ENCODE results near the gene ANO4.

Gene ANO4

GRCh38 chr12:101115326-101115725 is 320.8 kb downstream of the ANO4 start:
- H3K4me2 ChIP-seq (ENCODE audit: low read depth, low read length, poor library complexity, severe bottlenecking), result no peak overlapping the region
- no peaks in the 10 kb centered on the region for H3K36me3 ChIP-seq (ENCODE audit: low read length)
- no peaks in the 10 kb centered on the region for H3K27me3 ChIP-seq (ENCODE audit: low read length)
- no peak overlapping the region for H2AFZ ChIP-seq (ENCODE audit: low read depth, low read length, severe bottlenecking)
- no peaks in the 10 kb centered on the region for H3K9me3 ChIP-seq (ENCODE audit: insufficient read depth, low read length)
- no peak for TF ChIP-seq CTCF (IDR thresholded peaks at IDR 0.05; ENCODE audit: insufficient read depth, low read length, poor library complexity, severe bottlenecking)
- TF ChIP-seq EZH2phosphoT487 (conservative IDR thresholded peaks at IDR 0.05; ENCODE audit: low read length), result no peak
- no peak overlapping the region for H3K4me3 ChIP-seq (ENCODE audit: insufficient read depth, low read length, poor library complexity, severe bottlenecking)
- no peaks in the 10 kb centered on the region for H3K79me2 ChIP-seq (ENCODE audit: insufficient read depth, low read length)
- H3K9me2 ChIP-seq (replicated peaks; ENCODE audit: insufficient read depth, low read length), result no peaks in the 10 kb centered on the region
- H4K20me1 ChIP-seq (ENCODE audit: low read depth, low read length), result no peaks in the 10 kb centered on the region
- H3K9ac ChIP-seq (ENCODE audit: low read length), result no peak overlapping the region
- H3K27ac ChIP-seq (ENCODE audit: low read depth, low read length), result no peak overlapping the region
- H3F3A ChIP-seq (ENCODE audit: insufficient read depth), result no peaks in the 10 kb centered on the region

- H3K36me3 ChIP-seq (ENCODE audit: low read length), result no peaks in the 10 kb centered on the region
- no peaks in the 10 kb centered on the region for H4K20me1 ChIP-seq (ENCODE audit: low read depth, low read length)
- H3K9ac ChIP-seq (ENCODE audit: low read length), result no peak overlapping the region
- H3K9me2 ChIP-seq (replicated peaks; ENCODE audit: insufficient read depth, low read length), result no peaks in the 10 kb centered on the region
- H3K27me3 ChIP-seq (ENCODE audit: low read length), result no peaks in the 10 kb centered on the region
- no peak overlapping the region for H3K27ac ChIP-seq (ENCODE audit: low read depth, low read length)
- no peak overlapping the region for H3K4me3 ChIP-seq (ENCODE audit: insufficient read depth, low read length, poor library complexity, severe bottlenecking)
- no peaks in the 10 kb centered on the region for H3K79me2 ChIP-seq (ENCODE audit: insufficient read depth, low read length)
- no peak for TF ChIP-seq CTCF (IDR thresholded peaks at IDR 0.05; ENCODE audit: insufficient read depth, low read length, poor library complexity, severe bottlenecking)
- TF ChIP-seq EZH2phosphoT487 (conservative IDR thresholded peaks at IDR 0.05; ENCODE audit: low read length), result no peak
- no peaks in the 10 kb centered on the region for H3K9me3 ChIP-seq (ENCODE audit: insufficient read depth, low read length)
- no peak overlapping the region for H3K4me2 ChIP-seq (ENCODE audit: low read depth, low read length, poor library complexity, severe bottlenecking)
- H2AFZ ChIP-seq (ENCODE audit: low read depth, low read length, severe bottlenecking), result no peak overlapping the region
- H3F3A ChIP-seq (ENCODE audit: insufficient read depth), result no peaks in the 10 kb centered on the region
Measured at GRCh38 chr12:101116911-101117310, 322.3 kb downstream of the ANO4 start.

- no peaks in the 10 kb centered on the region for H3K9me3 ChIP-seq (ENCODE audit: insufficient read depth, low read length)
- TF ChIP-seq CTCF (IDR thresholded peaks at IDR 0.05; ENCODE audit: insufficient read depth, low read length, poor library complexity, severe bottlenecking) (no peak), EZH2phosphoT487 (conservative IDR thresholded peaks at IDR 0.05; ENCODE audit: low read length) (no peak)
- no peak overlapping the region for H2AFZ ChIP-seq (ENCODE audit: low read depth, low read length, severe bottlenecking)
- H3K9me2 ChIP-seq (replicated peaks; ENCODE audit: insufficient read depth, low read length), result no peaks in the 10 kb centered on the region
- no peak overlapping the region for H3K4me2 ChIP-seq (ENCODE audit: low read depth, low read length, poor library complexity, severe bottlenecking)
- no peaks in the 10 kb centered on the region for H3K27me3 ChIP-seq (ENCODE audit: low read length)
- H3K79me2 ChIP-seq (ENCODE audit: insufficient read depth, low read length), result no peaks in the 10 kb centered on the region
- H3K9ac ChIP-seq (ENCODE audit: low read length), result no peak overlapping the region
- no peaks in the 10 kb centered on the region for H4K20me1 ChIP-seq (ENCODE audit: low read depth, low read length)
- no peak overlapping the region for H3K4me3 ChIP-seq (ENCODE audit: insufficient read depth, low read length, poor library complexity, severe bottlenecking)
- H3K27ac ChIP-seq (ENCODE audit: low read depth, low read length), result no peak overlapping the region
- no peaks in the 10 kb centered on the region for H3F3A ChIP-seq (ENCODE audit: insufficient read depth)
- no peaks in the 10 kb centered on the region for H3K36me3 ChIP-seq (ENCODE audit: low read length)
Measured at GRCh38 chr12:101117842-101118241, 323.3 kb downstream of the ANO4 start.

Measured in SU-DHL-6 (cell line).